DOHH2 (cell line): ENCODE measurements around the gene PGBD5.

ENCODE experiments used
- H3F3A ChIP-seq: fragments of 200-600 bp; sonication (generic), shearing (Covaris generic); 2 replicates; pipeline ENCODE4 v1.6.0; 2016; ENCODE audit warnings: antibody characterized with exemption, mild to moderate bottlenecking; ENCODE audit not compliant: control insufficient read depth, insufficient read depth
- H3K27ac ChIP-seq: fragments of 200-600 bp; sonication (generic); 2 replicates; pipeline ENCODE4 v1.5.1; 2014; ENCODE audit warnings: low read depth, mild to moderate bottlenecking, low read length, moderate library complexity
- H3K27me3 ChIP-seq: fragments of 200-600 bp; sonication (generic); 2 replicates; pipeline ENCODE4 v1.6.1; 2014; ENCODE audit warnings: mild to moderate bottlenecking, low read length, mixed read lengths; ENCODE audit not compliant: control insufficient read depth
- H3K36me3 ChIP-seq: fragments of 200-600 bp; sonication (generic); 2 replicates; pipeline ENCODE4 v1.6.1; 2014; ENCODE audit warnings: mild to moderate bottlenecking, low read length, moderate library complexity, mixed read lengths; ENCODE audit not compliant: control insufficient read depth
- H3K4me1 ChIP-seq: fragments of 200-600 bp; sonication (generic); 2 replicates; pipeline ENCODE4 v1.6.1; 2014; ENCODE audit warnings: mild to moderate bottlenecking, low read length, mixed read lengths; ENCODE audit not compliant: control insufficient read depth
- H3K4me2 ChIP-seq: fragments of 200-600 bp; sonication (generic); 2 replicates; pipeline ENCODE4 v1.6.0; 2014; ENCODE audit warnings: mild to moderate bottlenecking, low read length, moderate library complexity
- H3K4me3 ChIP-seq: fragments of 200-600 bp; sonication (generic); 2 replicates; pipeline ENCODE4 v1.5.1; 2014; ENCODE audit warnings: mild to moderate bottlenecking, low read length, mixed read lengths
- H3K79me2 ChIP-seq: fragments of 200-600 bp; sonication (generic); 2 replicates; pipeline ENCODE4 v1.6.1; 2014; ENCODE audit warnings: mild to moderate bottlenecking, low read length, mixed read lengths; ENCODE audit not compliant: control insufficient read depth
- H3K9me2 ChIP-seq: fragments of 200-600 bp; sonication (generic); replicated peaks from 2 replicates; pipeline ENCODE4 v1.6.1; 2014; ENCODE audit warnings: mild to moderate bottlenecking, low read length, mixed read lengths; ENCODE audit not compliant: control insufficient read depth
- H3K9me3 ChIP-seq: fragments of 200-600 bp; sonication (generic); 2 replicates; pipeline ENCODE4 v1.6.1; 2014; ENCODE audit warnings: antibody characterized with exemption, low read length, mixed read lengths; ENCODE audit not compliant: control insufficient read depth, insufficient read depth
- H4K20me1 ChIP-seq: fragments of 200-600 bp; sonication (generic); 2 replicates; pipeline ENCODE4 v1.6.0; 2014; ENCODE audit warnings: low read depth, mild to moderate bottlenecking, antibody characterized with exemption, low read length, moderate library complexity; ENCODE audit not compliant: control insufficient read depth, insufficient read depth
- EZH2phosphoT487 ChIP-seq: fragments of 200-600 bp; sonication (generic); IDR thresholded peaks from 2 replicates; pipeline ENCODE4 v1.6.1; 2017; ENCODE audit warnings: borderline replicate concordance, mild to moderate bottlenecking, antibody characterized with exemption, low read length, moderate library complexity, mixed read lengths
- TF ChIP-seq, protein P1 (sequence below): fragments of 200-600 bp; sonication (generic); IDR thresholded peaks from one replicate; pipeline ENCODE4 v1.5.1; 2014; ENCODE audit warnings: antibody characterized with exemption, mild to moderate bottlenecking, low read depth, low read length; ENCODE audit not compliant: poor library complexity, severe bottlenecking

Gene PGBD5

DNA sequence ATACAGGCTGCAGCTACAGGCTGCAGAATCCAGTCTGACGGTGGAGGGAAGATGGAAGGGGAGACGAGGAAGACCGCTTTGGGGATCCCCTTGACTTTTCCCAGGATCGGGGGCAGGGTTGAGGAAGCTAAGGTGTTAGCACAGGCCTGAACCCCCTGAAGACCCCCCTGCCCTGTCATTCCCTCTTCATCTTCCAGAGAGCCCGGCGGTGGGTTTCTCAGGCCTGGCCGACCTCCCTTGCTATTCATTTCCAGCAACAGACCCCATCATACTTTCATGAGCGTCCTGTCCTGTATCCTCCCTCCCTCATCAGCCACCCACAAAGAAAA is 112.0 kb downstream of the PGBD5 start:
- Histone ChIP-seq H3K79me2 (no peaks in the 10 kb centered on the region), H3K4me2 (no peak overlapping the region), H3K9me2 (no peaks in the 10 kb centered on the region), H4K20me1 (no peaks in the 10 kb centered on the region), H3K27me3 (no peaks in the 10 kb centered on the region), H3K36me3 (no peaks in the 10 kb centered on the region), H3K4me1 (no peaks in the 10 kb centered on the region), H3K4me3 (no peak overlapping the region), H3K9me3 (no peaks in the 10 kb centered on the region), H3F3A (no peaks in the 10 kb centered on the region), H3K27ac (no peak overlapping the region)
- TF ChIP-seq EZH2phosphoT487: no peak
- TF ChIP-seq, protein P1, sequence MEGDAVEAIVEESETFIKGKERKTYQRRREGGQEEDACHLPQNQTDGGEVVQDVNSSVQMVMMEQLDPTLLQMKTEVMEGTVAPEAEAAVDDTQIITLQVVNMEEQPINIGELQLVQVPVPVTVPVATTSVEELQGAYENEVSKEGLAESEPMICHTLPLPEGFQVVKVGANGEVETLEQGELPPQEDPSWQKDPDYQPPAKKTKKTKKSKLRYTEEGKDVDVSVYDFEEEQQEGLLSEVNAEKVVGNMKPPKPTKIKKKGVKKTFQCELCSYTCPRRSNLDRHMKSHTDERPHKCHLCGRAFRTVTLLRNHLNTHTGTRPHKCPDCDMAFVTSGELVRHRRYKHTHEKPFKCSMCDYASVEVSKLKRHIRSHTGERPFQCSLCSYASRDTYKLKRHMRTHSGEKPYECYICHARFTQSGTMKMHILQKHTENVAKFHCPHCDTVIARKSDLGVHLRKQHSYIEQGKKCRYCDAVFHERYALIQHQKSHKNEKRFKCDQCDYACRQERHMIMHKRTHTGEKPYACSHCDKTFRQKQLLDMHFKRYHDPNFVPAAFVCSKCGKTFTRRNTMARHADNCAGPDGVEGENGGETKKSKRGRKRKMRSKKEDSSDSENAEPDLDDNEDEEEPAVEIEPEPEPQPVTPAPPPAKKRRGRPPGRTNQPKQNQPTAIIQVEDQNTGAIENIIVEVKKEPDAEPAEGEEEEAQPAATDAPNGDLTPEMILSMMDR: no peak

- Histone ChIP-seq H3K27ac (no peak overlapping the region), H3K79me2 (no peaks in the 10 kb centered on the region), H3F3A (no peaks in the 10 kb centered on the region), H3K4me1 (no peaks in the 10 kb centered on the region), H3K9me2 (no peaks in the 10 kb centered on the region), H3K4me2 (no peak overlapping the region), H3K9me3 (no peaks in the 10 kb centered on the region), H3K36me3 (no peaks in the 10 kb centered on the region), H3K27me3 (no peaks in the 10 kb centered on the region), H4K20me1 (no peaks in the 10 kb centered on the region), H3K4me3 (no peak overlapping the region)
- TF ChIP-seq, protein P1: no peak
- no peak for TF ChIP-seq EZH2phosphoT487
Observed at GRCh38 chr1:230313453-230314141, 112.5 kb downstream of the PGBD5 start.

- Histone ChIP-seq H3K4me2 (no peak overlapping the region), H3K27me3 (no peaks in the 10 kb centered on the region), H3K79me2 (no peaks in the 10 kb centered on the region), H3K36me3 (no peaks in the 10 kb centered on the region), H4K20me1 (no peaks in the 10 kb centered on the region), H3K27ac (no peak overlapping the region), H3F3A (no peaks in the 10 kb centered on the region), H3K9me3 (no peaks in the 10 kb centered on the region), H3K4me3 (no peak overlapping the region), H3K9me2 (no peaks in the 10 kb centered on the region), H3K4me1 (no peaks in the 10 kb centered on the region)
- no peak for TF ChIP-seq EZH2phosphoT487
- TF ChIP-seq, protein P1: no peak
Observed at GRCh38 chr1:230312676-230313075, 113.5 kb downstream of the PGBD5 start.
